HUES6 (cell line): ENCODE measurements around the gene SPECC1.

ENCODE experiments used
- H3K27ac ChIP-seq: 2 replicates; pipeline ENCODE4 v1.7.0; 2013; ENCODE audit warnings: low read depth, mild to moderate bottlenecking, low read length, inconsistent platforms
- H3K27me3 ChIP-seq: 2 replicates; pipeline ENCODE4 v1.6.1; 2013; ENCODE audit warnings: low read length; ENCODE audit not compliant: control insufficient read depth, insufficient read depth
- H3K36me3 ChIP-seq: 2 replicates; pipeline ENCODE4 v1.6.1; 2013; ENCODE audit warnings: low read length; ENCODE audit not compliant: control insufficient read depth, insufficient read depth
- H3K4me1 ChIP-seq: 2 replicates; pipeline ENCODE4 v1.6.1; 2013; ENCODE audit warnings: low read length; ENCODE audit not compliant: control insufficient read depth, insufficient read depth
- H3K4me3 ChIP-seq: 2 replicates; pipeline ENCODE4 v1.5.1; 2013; ENCODE audit warnings: low read depth, low read length
- H3K9ac ChIP-seq: one replicate; pipeline ENCODE4 v1.6.1; 2013; ENCODE audit warnings: mild to moderate bottlenecking, low read length
- H3K9me3 ChIP-seq: 2 replicates; pipeline ENCODE4 v1.6.1; 2013; ENCODE audit warnings: low read depth, low read length; ENCODE audit not compliant: control insufficient read depth, insufficient read depth

Gene SPECC1

DNA sequence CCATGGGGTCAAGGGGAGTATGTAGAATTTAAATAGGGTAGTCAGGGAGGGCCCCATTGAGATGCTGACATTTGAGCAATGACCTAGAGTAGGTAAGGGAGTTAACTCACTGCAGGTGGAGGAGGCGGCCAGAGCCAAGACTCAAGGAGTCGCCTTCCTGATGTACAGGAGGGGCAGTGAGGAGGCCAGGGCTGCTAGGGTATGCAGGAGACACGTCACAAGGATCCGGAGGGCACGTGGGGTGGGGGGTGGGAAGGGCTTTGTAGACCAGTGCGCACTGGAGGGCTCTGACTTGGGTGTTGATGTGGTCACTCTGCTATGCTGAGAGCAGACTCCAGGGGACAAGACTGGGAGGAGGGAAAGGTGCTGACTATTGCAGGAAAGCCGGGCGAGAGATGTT lies 37.5 kb downstream of the SPECC1 start:
- Histone ChIP-seq H3K9me3 (no peaks in the 10 kb centered on the region), H3K27me3 (no peaks in the 10 kb centered on the region), H3K4me1 (peaks cover 6% of the 10 kb centered on the region; the same call in 1 of the 2 replicates), H3K36me3 (no peaks in the 10 kb centered on the region), H3K9ac (no peak overlapping the region), H3K4me3 (no peak overlapping the region), H3K27ac (no peak overlapping the region)

DNA sequence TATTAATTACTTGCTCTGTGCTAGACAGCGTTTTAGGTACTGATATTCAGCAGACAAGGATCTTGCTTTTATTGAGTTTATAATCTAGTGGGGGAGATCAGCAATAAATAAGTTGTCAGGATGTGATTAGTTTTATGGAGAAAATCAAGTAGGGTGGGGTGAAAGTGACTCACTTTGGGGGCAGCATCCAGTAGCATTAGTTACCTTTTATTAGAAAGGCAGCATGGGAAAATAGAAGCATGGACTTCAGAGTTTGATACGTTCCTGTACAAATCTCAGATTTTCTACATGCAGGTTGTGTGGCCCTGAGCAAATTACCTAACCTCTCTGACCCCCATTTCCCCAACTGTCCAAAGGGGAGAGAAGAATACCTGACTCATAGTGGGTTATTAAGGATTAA lies 42.5 kb downstream of the SPECC1 start:
- Histone ChIP-seq H3K27me3 (no peaks in the 10 kb centered on the region), H3K36me3 (no peaks in the 10 kb centered on the region), H3K9ac (no peak overlapping the region)

DNA sequence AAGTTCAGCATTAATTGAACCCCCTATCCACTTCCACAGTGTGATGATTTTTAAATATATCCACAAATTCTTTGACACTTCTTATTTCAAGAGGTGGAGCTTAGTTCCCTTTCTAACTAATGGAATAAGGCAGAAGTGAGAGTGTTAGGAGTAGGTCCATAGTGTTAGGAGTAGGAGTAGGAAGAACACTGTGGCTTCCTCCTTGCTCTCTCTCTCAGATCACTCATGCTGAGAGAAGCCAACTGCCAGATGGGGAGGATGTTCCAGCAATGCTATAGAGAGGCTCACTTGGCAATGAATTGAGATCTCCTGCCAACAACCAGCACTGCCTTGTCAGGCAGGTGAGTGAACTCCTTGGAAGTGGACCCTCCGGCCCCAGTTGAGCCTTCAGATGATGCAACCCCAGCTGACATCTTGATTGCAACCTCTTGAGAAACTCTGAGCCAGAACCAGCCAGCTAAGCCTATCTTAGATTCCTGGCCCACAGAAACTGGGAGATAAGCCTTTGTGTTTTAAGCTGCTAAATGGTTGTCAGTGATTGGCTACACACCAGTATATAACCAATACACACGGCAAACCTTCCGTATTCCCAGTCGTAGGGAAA lies 44.3 kb downstream of the SPECC1 start:
- Histone ChIP-seq H3K9me3 (peaks cover 5% of the 10 kb centered on the region), H3K27me3 (no peaks in the 10 kb centered on the region), H3K36me3 (no peaks in the 10 kb centered on the region), H3K4me3 (no peak overlapping the region), H3K9ac (no peak overlapping the region), H3K27ac (no peak overlapping the region), H3K4me1 (no peaks in the 10 kb centered on the region)

More for the DNA sequence above, 42.5 kb downstream of the SPECC1 start:
- no peak overlapping the region for H3K27ac ChIP-seq
- H3K4me3 ChIP-seq, result no peak overlapping the region
- H3K9me3 ChIP-seq, result peaks cover 5% of the 10 kb centered on the region
- peaks cover 5% of the 10 kb centered on the region; the same call in 1 of the 2 replicates for H3K4me1 ChIP-seq

DNA sequence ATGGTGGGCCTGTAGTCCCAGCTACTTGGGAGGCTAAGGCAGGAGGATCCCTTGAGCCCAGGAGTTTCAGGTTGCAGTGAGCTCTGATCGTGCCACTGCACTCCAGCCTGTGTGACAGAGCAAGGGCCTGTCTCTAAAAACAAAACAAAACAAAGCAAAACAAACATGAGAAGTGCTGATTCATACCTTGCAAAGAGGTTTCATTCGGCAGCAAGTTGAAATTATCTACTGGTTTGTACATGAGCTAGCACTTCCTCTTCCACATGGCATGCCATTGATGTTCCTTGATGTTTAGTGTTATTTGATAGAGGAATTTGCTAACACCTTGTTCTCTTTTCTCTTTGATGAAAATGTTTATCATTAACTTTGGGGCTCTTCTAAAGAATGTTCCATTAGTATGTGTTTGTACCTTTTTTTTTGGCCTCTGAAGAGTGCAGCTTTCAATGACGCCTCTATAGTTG lies 50.6 kb downstream of the SPECC1 start:
- Histone ChIP-seq H3K4me1 (peaks cover 13% of the 10 kb centered on the region), H3K9ac (no peak overlapping the region), H3K36me3 (no peaks in the 10 kb centered on the region), H3K4me3 (no peak overlapping the region), H3K27me3 (no peaks in the 10 kb centered on the region), H3K9me3 (no peaks in the 10 kb centered on the region), H3K27ac (no peak overlapping the region)

DNA sequence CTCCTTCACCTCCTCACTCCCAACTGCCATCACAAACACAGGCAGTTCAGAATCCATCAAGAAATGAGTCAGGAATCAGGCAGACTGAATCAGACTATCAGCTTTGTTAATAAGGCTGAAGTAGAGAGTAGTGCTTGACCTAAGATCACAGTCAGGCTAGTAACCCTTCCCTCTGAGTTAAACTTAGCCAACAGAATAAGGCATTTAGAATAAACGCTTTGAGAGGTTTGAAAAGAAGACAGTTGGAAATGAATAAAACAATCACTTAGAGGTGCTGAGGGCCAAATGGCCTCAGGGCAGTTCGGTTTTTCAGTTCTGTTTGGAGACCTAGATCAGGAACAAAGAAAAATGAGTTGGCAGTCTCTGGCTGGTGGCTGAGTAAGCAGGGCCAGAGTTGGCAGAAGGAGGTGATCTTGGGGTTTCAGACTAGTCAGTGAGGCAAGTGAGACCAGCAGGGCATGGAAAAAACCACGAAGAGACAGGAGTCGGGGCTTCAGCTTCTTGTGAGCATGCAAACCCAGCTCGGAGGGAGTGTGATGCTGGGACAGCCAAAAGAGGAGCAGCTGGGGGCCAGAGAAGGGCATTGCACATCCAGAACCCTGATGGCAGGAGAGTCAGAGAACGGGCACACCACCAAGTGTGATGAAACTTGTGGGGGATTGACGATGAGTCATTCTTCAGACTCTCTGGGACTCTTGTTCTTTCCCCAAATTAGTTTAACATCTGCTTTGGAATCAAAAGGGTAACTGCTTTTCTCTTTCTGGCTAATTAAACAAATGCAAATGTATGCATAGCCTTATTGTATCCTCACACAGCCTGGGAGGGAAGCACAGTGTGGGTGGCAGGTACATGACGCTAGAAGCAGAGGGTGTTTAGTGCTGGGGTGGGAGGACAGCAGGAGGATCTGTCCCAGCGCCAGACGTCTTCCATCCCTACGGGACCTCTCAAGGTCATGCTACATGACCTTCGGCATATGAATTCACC lies 54.8 kb downstream of the SPECC1 start:
- no peak overlapping the region for H3K27ac ChIP-seq
- H3K9ac ChIP-seq, result no peak overlapping the region
- peaks cover 13% of the 10 kb centered on the region for H3K4me1 ChIP-seq
- no peaks in the 10 kb centered on the region for H3K9me3 ChIP-seq
- no peak overlapping the region for H3K4me3 ChIP-seq
- no peaks in the 10 kb centered on the region for H3K36me3 ChIP-seq
- no peaks in the 10 kb centered on the region for H3K27me3 ChIP-seq

DNA sequence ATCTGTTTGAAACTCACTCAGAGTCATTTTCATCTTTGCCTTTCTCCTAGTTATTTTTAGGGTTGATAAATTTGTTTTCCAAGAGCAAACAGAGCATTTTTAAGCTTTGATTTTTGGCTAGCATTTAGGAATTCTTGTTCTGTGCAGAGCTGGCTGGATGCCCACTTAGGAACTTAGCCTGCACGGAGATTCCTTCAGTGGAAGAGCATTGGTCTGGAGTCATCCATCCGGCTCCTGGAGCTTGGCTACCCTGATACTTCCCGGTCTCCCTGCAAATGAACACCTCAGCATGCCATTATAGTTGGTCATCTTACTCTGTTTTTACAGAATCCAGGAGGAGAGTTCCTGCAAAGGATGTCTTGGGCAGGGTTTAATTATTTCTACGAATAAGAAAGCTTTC lies 57.1 kb downstream of the SPECC1 start:
- Histone ChIP-seq H3K4me3 (no peak overlapping the region), H3K9ac (no peak overlapping the region), H3K9me3 (no peaks in the 10 kb centered on the region), H3K27ac (no peak overlapping the region), H3K36me3 (no peaks in the 10 kb centered on the region), H3K27me3 (no peaks in the 10 kb centered on the region), H3K4me1 (peaks cover 13% of the 10 kb centered on the region)

DNA sequence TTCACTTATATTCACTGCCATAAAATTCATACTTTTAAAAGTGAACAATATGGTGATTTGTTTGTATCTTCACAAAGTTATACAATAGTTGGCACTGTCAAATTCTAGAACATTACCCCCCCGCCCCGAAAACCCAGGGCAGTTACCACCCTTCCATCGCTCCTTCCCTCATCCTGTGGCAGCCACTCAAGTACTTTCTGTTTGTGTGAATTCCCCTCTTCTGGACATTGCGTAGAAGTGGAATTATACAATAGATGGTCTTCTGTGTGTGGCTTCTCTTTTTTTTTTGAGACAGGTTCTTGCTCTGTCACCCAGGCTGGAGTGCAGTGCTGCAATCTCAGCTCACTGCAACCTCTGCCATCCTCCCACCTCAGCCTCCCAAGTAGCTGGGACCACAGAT lies 58.6 kb downstream of the SPECC1 start:
- H3K36me3 ChIP-seq, result no peaks in the 10 kb centered on the region
- no peaks in the 10 kb centered on the region for H3K27me3 ChIP-seq
- H3K9ac ChIP-seq, result no peak overlapping the region
- no peaks in the 10 kb centered on the region for H3K9me3 ChIP-seq
- no peak overlapping the region for H3K27ac ChIP-seq
- H3K4me3 ChIP-seq, result no peak overlapping the region
- peaks cover 13% of the 10 kb centered on the region for H3K4me1 ChIP-seq

DNA sequence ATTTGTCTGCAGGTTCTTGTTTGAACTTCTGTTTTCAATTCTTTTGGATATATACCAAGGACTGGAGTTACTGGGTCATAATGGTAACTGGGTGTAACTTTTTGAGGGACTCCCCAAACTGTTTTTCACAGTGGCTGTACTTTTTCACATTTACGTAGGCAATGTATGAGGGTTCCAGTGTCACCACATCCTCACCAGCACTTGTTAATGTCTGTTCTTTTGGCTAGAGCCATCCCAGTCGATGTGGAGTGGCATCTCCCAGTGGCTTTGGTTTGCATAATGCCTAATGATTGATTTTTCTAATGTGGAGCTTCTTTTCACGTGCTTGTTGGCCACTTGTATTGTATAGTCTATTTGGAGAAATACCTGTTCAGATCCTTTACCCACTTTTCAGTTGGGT lies 59.3 kb downstream of the SPECC1 start:
- Histone ChIP-seq H3K4me3 (no peak overlapping the region), H3K36me3 (no peaks in the 10 kb centered on the region), H3K27ac (no peak overlapping the region), H3K4me1 (peaks cover 20% of the 10 kb centered on the region), H3K9ac (no peak overlapping the region), H3K9me3 (no peaks in the 10 kb centered on the region), H3K27me3 (no peaks in the 10 kb centered on the region)

DNA sequence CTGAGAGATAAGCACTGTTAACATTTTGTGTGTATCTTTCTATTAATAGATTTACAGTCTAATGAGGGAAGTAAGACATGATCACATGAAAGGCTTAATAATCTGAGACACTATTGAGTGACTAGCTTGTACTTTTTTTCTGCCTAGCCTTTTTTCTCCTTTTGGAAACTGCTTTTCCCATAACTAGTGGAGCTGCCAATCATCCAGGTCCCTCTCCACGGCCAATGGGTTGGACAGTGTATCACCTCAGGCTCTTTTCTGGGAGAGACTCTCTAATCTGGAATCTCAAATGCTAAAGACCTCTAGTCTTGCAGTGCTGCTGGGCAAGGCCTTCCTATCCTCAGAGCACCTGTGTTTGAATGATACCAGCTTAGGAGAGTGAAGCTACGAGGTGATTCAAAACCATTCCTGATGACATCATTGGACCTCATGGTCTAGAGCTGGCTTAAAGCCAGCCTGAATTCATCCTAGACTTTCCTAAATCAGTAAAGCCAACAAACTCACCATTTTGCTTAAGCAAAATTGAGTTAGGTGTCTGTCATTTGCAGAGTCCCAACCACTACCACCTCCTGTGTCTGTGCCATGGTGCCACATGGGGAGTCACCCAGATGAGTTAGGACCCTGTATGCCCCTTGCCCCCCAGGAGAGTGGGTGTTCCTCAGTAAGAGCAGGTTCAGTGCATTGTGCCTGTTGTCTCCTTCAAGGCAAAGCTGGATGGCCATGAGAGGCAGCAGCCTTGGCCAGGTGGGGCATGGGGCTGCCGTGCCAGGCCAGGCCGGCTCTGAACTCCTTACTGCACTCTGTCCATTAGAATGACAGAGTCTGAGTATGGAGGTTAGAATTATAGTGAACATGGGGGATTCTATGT lies 62.9 kb downstream of the SPECC1 start:
- Histone ChIP-seq H3K27me3 (no peaks in the 10 kb centered on the region), H3K36me3 (no peaks in the 10 kb centered on the region), H3K4me1 (peaks cover 11% of the 10 kb centered on the region), H3K9me3 (no peaks in the 10 kb centered on the region), H3K9ac (no peak overlapping the region), H3K27ac (no peak overlapping the region), H3K4me3 (no peak overlapping the region)

DNA sequence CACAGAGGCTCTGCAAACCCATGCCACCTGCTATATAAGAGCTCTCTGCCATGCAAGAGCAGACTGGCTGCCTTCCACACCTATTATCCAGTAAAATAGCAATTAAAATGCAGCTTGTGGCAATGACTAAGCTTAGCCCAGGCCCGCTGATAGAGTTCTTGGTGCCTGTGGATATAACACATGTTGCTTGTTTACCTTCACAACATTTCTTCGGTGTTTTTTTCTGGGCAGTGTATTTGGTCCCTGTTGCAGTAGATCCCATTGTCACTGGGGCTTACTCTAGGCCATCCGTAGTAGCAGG lies 63.5 kb downstream of the SPECC1 start:
- H3K9me3 ChIP-seq, result no peaks in the 10 kb centered on the region
- no peak overlapping the region for H3K27ac ChIP-seq
- H3K27me3 ChIP-seq, result no peaks in the 10 kb centered on the region
- H3K4me3 ChIP-seq, result no peak overlapping the region
- H3K9ac ChIP-seq, result no peak overlapping the region
- no peaks in the 10 kb centered on the region for H3K36me3 ChIP-seq
- peaks cover 11% of the 10 kb centered on the region for H3K4me1 ChIP-seq
